KOPT-K1 (cell line): Measurements from ENCODE around the gene CDC42.

Experiments used
- H3K27ac ChIP-seq: fragments of 200-600 bp; sonication (generic); 2 replicates; pipeline ENCODE4 v1.5.1; 2016; ENCODE audit warnings: antibody characterized with exemption, mild to moderate bottlenecking, low read depth, low read length; ENCODE audit not compliant: poor library complexity, severe bottlenecking
- H3K36me3 ChIP-seq: fragments of 200-600 bp; sonication (generic); 2 replicates; pipeline ENCODE4 v1.5.1; 2017; ENCODE audit warnings: antibody characterized with exemption, mild to moderate bottlenecking, low read length, moderate library complexity; ENCODE audit not compliant: insufficient read depth
- H3K9me3 ChIP-seq: fragments of 200-600 bp; sonication (generic); 2 replicates; pipeline ENCODE4 v1.5.1; 2017; ENCODE audit warnings: antibody characterized with exemption, low read length, mild to moderate bottlenecking; ENCODE audit not compliant: insufficient read depth, poor library complexity, severe bottlenecking

CDC42 gene

GRCh38 chr1:22133931-22134324 lies 81.4 kb downstream of the CDC42 start:
- H3K36me3 ChIP-seq: no peaks in the 10 kb centered on the region
- no peaks in the 10 kb centered on the region for H3K9me3 ChIP-seq
- H3K27ac ChIP-seq: no peak overlapping the region

- Histone ChIP-seq H3K36me3 (no peaks in the 10 kb centered on the region), H3K9me3 (no peaks in the 10 kb centered on the region), H3K27ac (no peak overlapping the region)
Measured at GRCh38 chr1:22137004-22137720, 84.7 kb downstream of the CDC42 start.

GRCh38 chr1:22139066-22139594 lies 86.6 kb downstream of the CDC42 start:
- Histone ChIP-seq H3K27ac (no peak overlapping the region), H3K36me3 (no peaks in the 10 kb centered on the region), H3K9me3 (no peaks in the 10 kb centered on the region)

GRCh38 chr1:22139817-22140216 lies 87.3 kb downstream of the CDC42 start:
- H3K36me3 ChIP-seq: no peaks in the 10 kb centered on the region
- no peaks in the 10 kb centered on the region for H3K9me3 ChIP-seq
- H3K27ac ChIP-seq: no peak overlapping the region
